Transverse colon (tissue), 4 donors: Measurements from ENCODE around the gene CHKA. TPM values are rescaled to one million over a fixed set of nuclear protein-coding genes. Genes with fewer than 3 reads are reported as not detected.

ENCODE experiments used
- DNase-seq: peaks from one replicate; pipeline ENCODE4 v3.0.0-alpha.2; 2019
- H3K27ac ChIP-seq, 4 donors: fragments of 200-600 bp; sonication (generic); 2 replicates each; pipeline ENCODE4 v1.5.1; 2016 to 2018; ENCODE audit warnings: inconsistent platforms in 4 of 4
- H3K27me3 ChIP-seq: fragments of 200-600 bp; sonication (generic); 2 replicates; pipeline ENCODE4 v1.5.1; 2017; ENCODE audit warnings: inconsistent platforms
- H3K36me3 ChIP-seq, 4 donors: fragments of 200-600 bp; sonication (generic); 2 replicates each; pipeline ENCODE4 v1.5.1; 2017 to 2019; ENCODE audit warnings: inconsistent platforms in 4 of 4
- H3K4me1 ChIP-seq, 4 donors: fragments of 200-600 bp; sonication (generic); 2 replicates each; pipeline ENCODE4 v1.5.1; 2017 to 2020; ENCODE audit warnings: inconsistent platforms in 4 of 4
- H3K4me3 ChIP-seq, 4 donors: fragments of 200-600 bp; sonication (generic); 1 replicate in 1 of 4; 2 replicates in 3 of 4; pipeline versions ENCODE4 v1.5.1 to v1.6.1; 2017 to 2019; ENCODE audit warnings: inconsistent platforms in 4 of 4
- H3K9me3 ChIP-seq, 2 donors: fragments of 200-600 bp; sonication (generic); 2 replicates each; pipeline ENCODE4 v1.5.1; 2017 to 2019; ENCODE audit warnings: inconsistent platforms in 2 of 2
- CTCF ChIP-seq, 5 experiments: fragments of 200-600 bp in 3 of 5; fragments of 450-650 bp in 2 of 5; sonication (generic) in 3 of 5; IDR thresholded peaks; 1 replicate in 2 of 5; 2 replicates in 3 of 5; pipeline ENCODE4 v1.5.1; 2016 to 2017; ENCODE audit warnings: antibody characterized with exemption in 5 of 5, inconsistent platforms in 3 of 5, mild to moderate bottlenecking in 2 of 5, moderate library complexity in 1 of 5
- EP300 ChIP-seq: sonication (generic); formaldehyde crosslinking; IDR thresholded peaks from one replicate; pipeline ENCODE4 v1.6.1; 2017; ENCODE audit warnings: antibody characterized with exemption, low read depth
- POLR2A ChIP-seq: fragments of 450-650 bp; IDR thresholded peaks from one replicate; pipeline ENCODE4 v1.6.1; 2016; ENCODE audit warnings: antibody characterized with exemption, mild to moderate bottlenecking, moderate library complexity
- POLR2AphosphoS5 ChIP-seq, 3 donors: sonication (generic); formaldehyde crosslinking; IDR thresholded peaks; one replicate each; pipeline ENCODE4 v1.6.1; 2016; ENCODE audit warnings: antibody characterized with exemption in 3 of 3
- WGBS, 2 donors: methylation state at CpG; one replicate each; pipeline ENCODE4 v1.1.5; 2018; ENCODE audit warnings: low coverage in 1 of 2; 5-methylcytosine and 5-hydroxymethylcytosine counted together
- in situ Hi-C, 4 donors: fragments of 200-750 bp; cut with MboI; loops; one replicate each; pipeline versions ENCODE4 v1.15.0 to v1.15.1; 2017; ENCODE audit warnings: low sequenced_read_pairs in 3 of 4, low pct_ligation_motif_present in 1 of 4, low pct_unique_long_range_greater_than_20kb in 1 of 4
- intact Hi-C: fragments of 100-400 bp; cut with DNase I; formaldehyde crosslinking; loops from one replicate; pipeline ENCODE4 v1.15.1; 2023; ENCODE audit warnings: low total_unique reads
- total RNA-seq, 4 donors: library from RNA; depleted of rRNA; stranded (reverse); fragments of >200 nt; gene quantifications; one replicate each; pipeline ENCODE4 v1.1.0, GENCODE V29; 2016

CHKA gene
- total RNA-seq, 4 donors from 2014 or later = 41.6 to 253 (median 121) TPM

GRCh38 chr11:68012044-68012842 is 108.9 kb downstream of the CHKA start:
- TF ChIP-seq EP300 = no peak
- TF ChIP-seq POLR2AphosphoS5 (IDR thresholded peaks at IDR 0.05) = no peak
- no peak for TF ChIP-seq CTCF (IDR thresholded peaks at IDR 0.05)
- no peak for TF ChIP-seq POLR2A
- Histone ChIP-seq H3K36me3 (no peaks in the 10 kb centered on the region), H3K4me1 (peaks cover 38 to 64% (median 49%) of the 10 kb centered on the region in 4 donors), H3K4me3 (no peak overlapping the region), H3K27ac (peak overlapping the region; percentile 32 to 96 (median 92)), H3K9me3 (no peaks in the 10 kb centered on the region), H3K27me3 (no peaks in the 10 kb centered on the region)
- intact Hi-C loops (no loop called here), in situ Hi-C loops (no loop called here)
- 88% methylated on average over 16 of the region's 17 CpGs; no CpG with 5 or more reads in 1 of the 2 donors for WGBS, 2 donors
- no peak for DNase-seq

GRCh38 chr11:68011051-68011943 is 109.9 kb downstream of the CHKA start:
- no peak for TF ChIP-seq EP300
- no peak for TF ChIP-seq POLR2A
- TF ChIP-seq POLR2AphosphoS5 (IDR thresholded peaks at IDR 0.05) = no peak
- TF ChIP-seq CTCF (IDR thresholded peaks at IDR 0.05) = no peak
- in situ Hi-C loops (no loop called here), intact Hi-C loops (no loop called here)
- H3K4me3 ChIP-seq = peak overlapping the region in 2 of 4 donors; percentile 29 to 41
- H3K36me3 ChIP-seq = no peaks in the 10 kb centered on the region
- 79% methylated on average over 16 of the region's 16 CpGs; no CpG with 5 or more reads in 1 of the 2 donors for WGBS, 2 donors
- no peak for DNase-seq
- peaks cover 38 to 58% (median 49%) of the 10 kb centered on the region in 4 donors for H3K4me1 ChIP-seq
- peak overlapping the region; percentile 87 to 96 (median 92) for H3K27ac ChIP-seq
- no peaks in the 10 kb centered on the region for H3K27me3 ChIP-seq
- H3K9me3 ChIP-seq = no peaks in the 10 kb centered on the region

GRCh38 chr11:68010090-68011041 is 110.8 kb downstream of the CHKA start, which contains the start of gene ALDH3B1:
TSS of gene ALDH3B1 (plus strand) at chr11:68010327. CDS start at chr11:68015298, 4,971 bp downstream.
- in situ Hi-C loops (no loop called here), intact Hi-C loops (no loop called here)
- Histone ChIP-seq H3K27me3 (no peaks in the 10 kb centered on the region), H3K9me3 (no peaks in the 10 kb centered on the region), H3K4me1 (peaks cover 38 to 58% (median 49%) of the 10 kb centered on the region in 4 donors), H3K27ac (peak within 1 kb of the TSS; percentile 87 to 96 (median 92)), H3K4me3 (peak within 1 kb of the TSS; percentile 1 to 41 (median 24)), H3K36me3 (no peaks in the 10 kb centered on the region)
- TF ChIP-seq POLR2A = peak; percentile 79
- peak in 2 of 5 experiments; percentile 7 to 30 for TF ChIP-seq CTCF (IDR thresholded peaks at IDR 0.05)
- peak; percentile 61 to 82 (median 77) for TF ChIP-seq POLR2AphosphoS5 (IDR thresholded peaks at IDR 0.05)
- peak; percentile 56 for TF ChIP-seq EP300
- DNase-seq = peak; percentile 92
- 16% methylated on average over 33 of the region's 33 CpGs; no CpG with 5 or more reads in 1 of the 2 donors for WGBS, 2 donors
